Keratinocyte (primary cell): ENCODE results near the gene RSAD1.

ENCODE experiments used
- EZH2 ChIP-seq: IDR thresholded peaks from one replicate; pipeline ENCODE4 v1.6.1; 2012; ENCODE audit warnings: inconsistent platforms, mild to moderate bottlenecking, low read length, moderate library complexity
- TF ChIP-seq, protein P1 (sequence below), 3 experiments: IDR thresholded peaks in 1 of 3; conservative IDR thresholded peaks in 1 of 3; optimal IDR thresholded peaks in 1 of 3; 2 replicates in 2 of 3; 3 replicates in 1 of 3; pipeline versions ENCODE3 to v1.5.1; 2011; ENCODE audit warnings: low read length in 3 of 3, mild to moderate bottlenecking in 3 of 3, moderate library complexity in 2 of 3, control low read depth in 1 of 3, inconsistent platforms in 1 of 3; ENCODE audit not compliant: insufficient read depth in 2 of 3; ENCODE audit errors: extremely low read depth in 1 of 3

DNA sequence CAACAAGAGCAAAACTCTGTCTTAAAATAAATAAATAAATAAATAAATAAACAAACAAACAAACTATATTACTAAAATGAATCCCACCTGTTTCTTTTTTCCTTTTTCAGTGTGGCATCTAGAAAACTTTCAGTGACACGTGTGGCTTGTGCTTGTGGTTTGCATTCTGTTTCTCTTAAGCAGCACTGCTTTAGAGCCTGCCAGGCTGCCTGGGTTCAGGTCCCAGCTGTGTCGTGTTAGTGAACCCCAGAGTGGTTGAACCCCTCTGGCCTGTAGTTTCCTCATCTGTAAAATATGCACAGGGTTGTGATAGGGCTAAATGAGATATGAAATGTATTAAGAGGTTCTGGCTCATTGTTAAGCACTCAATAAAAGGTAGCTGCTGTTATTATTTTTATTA, 41.8 kb downstream of the RSAD1 start:
- no peak for TF ChIP-seq EZH2
- TF ChIP-seq, protein P1, sequence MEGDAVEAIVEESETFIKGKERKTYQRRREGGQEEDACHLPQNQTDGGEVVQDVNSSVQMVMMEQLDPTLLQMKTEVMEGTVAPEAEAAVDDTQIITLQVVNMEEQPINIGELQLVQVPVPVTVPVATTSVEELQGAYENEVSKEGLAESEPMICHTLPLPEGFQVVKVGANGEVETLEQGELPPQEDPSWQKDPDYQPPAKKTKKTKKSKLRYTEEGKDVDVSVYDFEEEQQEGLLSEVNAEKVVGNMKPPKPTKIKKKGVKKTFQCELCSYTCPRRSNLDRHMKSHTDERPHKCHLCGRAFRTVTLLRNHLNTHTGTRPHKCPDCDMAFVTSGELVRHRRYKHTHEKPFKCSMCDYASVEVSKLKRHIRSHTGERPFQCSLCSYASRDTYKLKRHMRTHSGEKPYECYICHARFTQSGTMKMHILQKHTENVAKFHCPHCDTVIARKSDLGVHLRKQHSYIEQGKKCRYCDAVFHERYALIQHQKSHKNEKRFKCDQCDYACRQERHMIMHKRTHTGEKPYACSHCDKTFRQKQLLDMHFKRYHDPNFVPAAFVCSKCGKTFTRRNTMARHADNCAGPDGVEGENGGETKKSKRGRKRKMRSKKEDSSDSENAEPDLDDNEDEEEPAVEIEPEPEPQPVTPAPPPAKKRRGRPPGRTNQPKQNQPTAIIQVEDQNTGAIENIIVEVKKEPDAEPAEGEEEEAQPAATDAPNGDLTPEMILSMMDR (optimal IDR thresholded peaks at IDR 0.05 in 1 of 3, IDR thresholded peaks at IDR 0.05 in 1 of 3, conservative IDR thresholded peaks at IDR 0.05 in 1 of 3; ENCODE audit: extremely low read depth in 1 of 3, insufficient read depth in 2 of 3, low read length in 3 of 3) = no peak
